Epithelial cell of proximal tubule (primary cell): Measurements from ENCODE around the gene RSRP1. TPM values are rescaled to one million over a fixed set of nuclear protein-coding genes. Genes with fewer than 3 reads are reported as not detected.
"Not testable (repeated sequence)": the region's sequence is repeated elsewhere in the genome, so short reads cannot be mapped to it uniquely, and the experiment has no call there.

Experiments
- DNase-seq: peaks from one replicate; pipeline ENCODE4 v3.0.0-alpha.2; 2011; ENCODE audit warnings: low read depth
- H3K4me3 ChIP-seq: 2 replicates; pipeline ENCODE4 v1.5.1; 2011; ENCODE audit warnings: low read depth, mild to moderate bottlenecking, low read length
- CTCF ChIP-seq: conservative IDR thresholded peaks from 2 replicates; pipeline ENCODE4 v1.5.1; 2012; ENCODE audit warnings: low read depth, mild to moderate bottlenecking, low read length
- total RNA-seq: library from RNA; depleted of rRNA; stranded (reverse); fragments of >200 nt; gene quantifications from 2 replicates; pipeline ENCODE4 v1.2.3, GENCODE V29; 2015

RSRP1 gene
- total RNA-seq, 1 donor from 2014 or later = 52.5 TPM

GRCh38 chr1:25267288-25268142, 20.3 kb upstream of the RSRP1 start:
- H3K4me3 ChIP-seq = peak overlapping the region; percentile 62
- not testable (repeated sequence) for DNase-seq

GRCh38 chr1:25266554-25267287, 19.5 kb upstream of the RSRP1 start:
- H3K4me3 ChIP-seq = peak overlapping the region; percentile 65
- DNase-seq = not testable (repeated sequence)

GRCh38 chr1:25260336-25260735, 13.1 kb upstream of the RSRP1 start:
- not testable (repeated sequence) for H3K4me3 ChIP-seq, DNase-seq

- H3K4me3 ChIP-seq, DNase-seq: not testable (repeated sequence)
- TF ChIP-seq CTCF = peak; percentile 11
Observed at GRCh38 chr1:25259813-25260212, 12.6 kb upstream of the RSRP1 start.

- DNase-seq = no peak
- TF ChIP-seq CTCF = no peak
- H3K4me3 ChIP-seq = no peak overlapping the region
Observed at GRCh38 chr1:25257196-25257595, 9.9 kb upstream of the RSRP1 start.

- no peak overlapping the region for H3K4me3 ChIP-seq
- DNase-seq = no peak
- no peak for TF ChIP-seq CTCF
Observed at GRCh38 chr1:25256578-25256965, 9.3 kb upstream of the RSRP1 start.

- H3K4me3 ChIP-seq = no peak overlapping the region
- no peak for DNase-seq
- TF ChIP-seq CTCF = no peak
Observed at GRCh38 chr1:25255706-25256577, 8.7 kb upstream of the RSRP1 start.

GRCh38 chr1:25253911-25254310, 6.7 kb upstream of the RSRP1 start:
- TF ChIP-seq CTCF = no peak
- DNase-seq = no peak
- no peak overlapping the region for H3K4me3 ChIP-seq
